HEK293 (cell line): Measurements from ENCODE around the gene SERTAD3.

Experiments
- CTCF ChIA-PET: fragments of 350-600 bp; formaldehyde crosslinking; extraction: SDS; loops from one replicate; lab custom pipeline; 2021; ENCODE audit warnings: antibody characterized with exemption; lab: Yijun Ruan, JAX
- POLR2A ChIA-PET: fragments of 300-600 bp; formaldehyde crosslinking; extraction: SDS; loops from one replicate; lab custom pipeline; 2020; ENCODE audit warnings: antibody characterized with exemption, inconsistent platforms; lab: Yijun Ruan, JAX
- H3K27ac ChIP-seq: fragments of 200-500 bp; sonication (Bioruptor generic); 2 replicates; pipeline ENCODE4 v1.5.1; 2014; ENCODE audit warnings: low read depth, low read length, control low read depth, inconsistent platforms; ENCODE audit errors: extremely low read depth
- H3K36me3 ChIP-seq, 2 experiments: fragments of 200-500 bp in 1 of 2; sonication (Bioruptor generic) in 1 of 2; 1 replicate in 1 of 2; 2 replicates in 1 of 2; pipeline ENCODE4 v1.5.1; 2014 to 2017; ENCODE audit warnings: inconsistent platforms in 2 of 2, low read length in 2 of 2; ENCODE audit not compliant: control insufficient read depth in 2 of 2, insufficient read depth in 1 of 2
- H3K4me1 ChIP-seq: fragments of 200-500 bp; sonication (Bioruptor generic); 2 replicates; pipeline ENCODE4 v1.5.1; 2014; ENCODE audit warnings: mild to moderate bottlenecking, low read length, inconsistent platforms; ENCODE audit not compliant: control insufficient read depth, insufficient read depth
- H3K4me3 ChIP-seq: 2 replicates; pipeline ENCODE4 v1.5.1; 2011; ENCODE audit warnings: low read depth, mild to moderate bottlenecking, control low read depth, low read length, moderate library complexity
- H3K9me3 ChIP-seq: fragments of 200-500 bp; sonication (Bioruptor generic); 2 replicates; pipeline ENCODE4 v1.5.1; 2014; ENCODE audit warnings: low read depth, low read length, inconsistent platforms; ENCODE audit not compliant: control insufficient read depth, insufficient read depth
- ATF2 ChIP-seq: fragments of 450-650 bp; formaldehyde crosslinking; IDR thresholded peaks from 2 replicates; pipeline ENCODE4 v1.5.1; 2016; ENCODE audit warnings: missing biosample characterization, missing genetic modification characterization, low read depth
- BCL11B ChIP-seq: fragments of 450-650 bp; formaldehyde crosslinking; IDR thresholded peaks from 2 replicates; pipeline ENCODE4 v1.5.1; 2016; ENCODE audit warnings: low read depth, missing biosample characterization, missing genetic modification characterization
- EGR2 ChIP-seq: fragments of 450-650 bp; formaldehyde crosslinking; IDR thresholded peaks from 2 replicates; pipeline ENCODE4 v1.5.1; 2016; ENCODE audit warnings: low read depth, missing biosample characterization, missing genetic modification characterization
- ELK4 ChIP-seq: IDR thresholded peaks from 2 replicates; pipeline ENCODE4 v1.6.1; 2011; ENCODE audit warnings: mild to moderate bottlenecking, low read depth, low read length, borderline replicate concordance
- GLIS1 ChIP-seq: fragments of 450-650 bp; formaldehyde crosslinking; IDR thresholded peaks from 2 replicates; pipeline ENCODE4 v1.5.1; 2016; ENCODE audit warnings: missing biosample characterization, missing genetic modification characterization
- GLIS2 ChIP-seq: fragments of 450-650 bp; formaldehyde crosslinking; IDR thresholded peaks from 2 replicates; pipeline ENCODE4 v1.5.1; 2016; ENCODE audit warnings: missing biosample characterization, missing genetic modification characterization
- INSM2 ChIP-seq: fragments of 450-650 bp; formaldehyde crosslinking; IDR thresholded peaks from 2 replicates; pipeline ENCODE4 v1.5.1; 2016; ENCODE audit warnings: missing biosample characterization, missing genetic modification characterization
- KLF17 ChIP-seq: fragments of 450-650 bp; formaldehyde crosslinking; IDR thresholded peaks from 2 replicates; pipeline ENCODE4 v1.5.1; 2016; ENCODE audit warnings: missing biosample characterization, missing genetic modification characterization
- KLF7 ChIP-seq: fragments of 450-650 bp; formaldehyde crosslinking; IDR thresholded peaks from 2 replicates; pipeline ENCODE4 v1.5.1; 2016; ENCODE audit warnings: missing biosample characterization, missing genetic modification characterization, borderline replicate concordance
- KLF8 ChIP-seq: fragments of 450-650 bp; formaldehyde crosslinking; IDR thresholded peaks from 2 replicates; pipeline ENCODE4 v1.5.1; 2016; ENCODE audit warnings: missing biosample characterization, missing genetic modification characterization
- REST ChIP-seq: fragments of 450-650 bp; formaldehyde crosslinking; IDR thresholded peaks from 2 replicates; pipeline ENCODE4 v1.5.1; 2016; ENCODE audit warnings: missing biosample characterization, missing genetic modification characterization
- SETDB1 ChIP-seq: IDR thresholded peaks from one replicate; pipeline ENCODE4 v1.6.1; 2017; ENCODE audit warnings: mild to moderate bottlenecking, low read length, moderate library complexity, mixed read lengths; ENCODE audit not compliant: insufficient read length
- WT1 ChIP-seq: fragments of 450-650 bp; formaldehyde crosslinking; IDR thresholded peaks from 2 replicates; pipeline ENCODE4 v1.5.1; 2016; ENCODE audit warnings: missing biosample characterization, missing genetic modification characterization
- ZFHX2 ChIP-seq: fragments of 450-650 bp; formaldehyde crosslinking; conservative IDR thresholded peaks from 2 replicates; pipeline ENCODE4 v1.5.1; 2016; ENCODE audit warnings: missing biosample characterization, missing genetic modification characterization
- ZNF112 ChIP-seq: fragments of 450-650 bp; formaldehyde crosslinking; IDR thresholded peaks from 2 replicates; pipeline ENCODE4 v1.5.0; 2017; ENCODE audit warnings: missing biosample characterization, missing genetic modification characterization
- ZNF18 ChIP-seq: fragments of 450-650 bp; formaldehyde crosslinking; IDR thresholded peaks from 2 replicates; pipeline ENCODE4 v1.5.1; 2016; ENCODE audit warnings: missing biosample characterization, missing genetic modification characterization
- ZNF202 ChIP-seq: fragments of 450-650 bp; formaldehyde crosslinking; IDR thresholded peaks from 2 replicates; pipeline ENCODE4 v1.5.1; 2016; ENCODE audit warnings: missing biosample characterization, missing genetic modification characterization, borderline replicate concordance
- ZNF26 ChIP-seq: fragments of 450-650 bp; formaldehyde crosslinking; IDR thresholded peaks from 2 replicates; pipeline ENCODE4 v1.5.1; 2016; ENCODE audit warnings: missing biosample characterization, missing genetic modification characterization
- ZNF391 ChIP-seq: fragments of 450-650 bp; formaldehyde crosslinking; IDR thresholded peaks from 2 replicates; pipeline ENCODE4 v1.5.1; 2016; ENCODE audit warnings: low read depth, missing biosample characterization, missing genetic modification characterization, borderline replicate concordance
- ZNF488 ChIP-seq: fragments of 450-650 bp; formaldehyde crosslinking; IDR thresholded peaks from 2 replicates; pipeline ENCODE4 v1.5.1; 2016; ENCODE audit warnings: missing biosample characterization, missing genetic modification characterization
- ZNF549 ChIP-seq: fragments of 450-650 bp; IDR thresholded peaks from 2 replicates; pipeline ENCODE4 v1.5.1; 2018; ENCODE audit warnings: missing biosample characterization, missing genetic modification characterization, mild to moderate bottlenecking, inconsistent platforms, moderate library complexity
- ZNF677 ChIP-seq: fragments of 450-650 bp; IDR thresholded peaks from 2 replicates; pipeline ENCODE4 v1.5.0; 2018; ENCODE audit warnings: missing biosample characterization, mild to moderate bottlenecking, missing genetic modification characterization, moderate library complexity
- ZNF837 ChIP-seq: fragments of 450-650 bp; formaldehyde crosslinking; IDR thresholded peaks from 2 replicates; pipeline ENCODE4 v1.5.1; 2016; ENCODE audit warnings: missing biosample characterization, missing genetic modification characterization
- ZSCAN16 ChIP-seq: fragments of 450-650 bp; formaldehyde crosslinking; IDR thresholded peaks from 2 replicates; pipeline ENCODE4 v1.5.1; 2016; ENCODE audit warnings: missing biosample characterization, missing genetic modification characterization
- ZSCAN30 ChIP-seq: fragments of 450-650 bp; IDR thresholded peaks from 2 replicates; pipeline ENCODE4 v1.5.1; 2018; ENCODE audit warnings: missing biosample characterization, mild to moderate bottlenecking, missing genetic modification characterization, moderate library complexity

Gene SERTAD3

GRCh38 chr19:40392123-40392522, 52.0 kb downstream of the SERTAD3 start:
- Histone ChIP-seq H3K36me3 (no peaks in the 10 kb centered on the region; a peak in 1 of 3 replicates), H3K4me3 (no peak overlapping the region), H3K9me3 (no peaks in the 10 kb centered on the region), H3K27ac (0 out of 2 replicates have a peak overlapping the region, but pooled peaks have one; percentile 16), H3K4me1 (no peaks in the 10 kb centered on the region)
- ChIA-PET CTCF (interaction anchor here (0.6 kb wide), 3 partner anchors 8 to 1361 kb away, joined by 3 to 5 read pairs (median 4); no protein-coding TSS in a partner anchor), POLR2A (no interaction called here)
- no peak; the same call in 1 of the 2 replicates for TF ChIP-seq KLF17 (tag by site-specific recombination)
- TF ChIP-seq ELK4: no peak
- TF ChIP-seq ZNF549 (tag by site-specific recombination): no peak
- no peak for TF ChIP-seq ZNF488 (tag by site-specific recombination)
- TF ChIP-seq ZSCAN16: no peak
- 0 out of 2 replicates have a peak, but pooled peaks have one; percentile 17 for TF ChIP-seq ZNF837 (tag by site-specific recombination)
- TF ChIP-seq SETDB1: no peak
- no peak for TF ChIP-seq BCL11B
- TF ChIP-seq GLIS2: 0 out of 2 replicates have a peak, but pooled peaks have one; percentile 18
- TF ChIP-seq ZNF26 (tag by site-specific recombination): no peak
- no peak for TF ChIP-seq ZNF202 (tag by site-specific recombination)
- no peak for TF ChIP-seq REST (tag by site-specific recombination)
- TF ChIP-seq ZNF18 (tag by site-specific recombination): no peak
- peak; percentile 76 for TF ChIP-seq EGR2
- no peak for TF ChIP-seq ATF2 (tag by site-specific recombination)
- no peak for TF ChIP-seq KLF7 (tag by site-specific recombination)
- TF ChIP-seq ZNF112 (tag by site-specific recombination): no peak
- TF ChIP-seq ZNF391 (tag by site-specific recombination): no peak
- TF ChIP-seq ZFHX2: peak; percentile 73
- TF ChIP-seq ZSCAN30 (tag by site-specific recombination): no peak
- no peak for TF ChIP-seq ZNF677 (tag by site-specific recombination)
- no peak for TF ChIP-seq KLF8 (tag by site-specific recombination)
- TF ChIP-seq WT1 (tag by site-specific recombination): no peak
- TF ChIP-seq GLIS1 (tag by site-specific recombination): no peak
- TF ChIP-seq INSM2 (tag by site-specific recombination): no peak
